GM21737 (cell line): ENCODE measurements around the gene STK16.
"Not testable (repeated sequence)": the region's sequence is repeated elsewhere in the genome, so short reads cannot be mapped to it uniquely, and the experiment has no call there.

Experiments
- ATAC-seq: cut with Tn5 transposase; IDR thresholded peaks from one replicate; pipeline ENCODE4 v1.9.1; 2021; ENCODE audit warnings: mild to moderate bottlenecking, moderate library complexity; ENCODE audit not compliant: unreplicated experiment

STK16 gene, protein sequence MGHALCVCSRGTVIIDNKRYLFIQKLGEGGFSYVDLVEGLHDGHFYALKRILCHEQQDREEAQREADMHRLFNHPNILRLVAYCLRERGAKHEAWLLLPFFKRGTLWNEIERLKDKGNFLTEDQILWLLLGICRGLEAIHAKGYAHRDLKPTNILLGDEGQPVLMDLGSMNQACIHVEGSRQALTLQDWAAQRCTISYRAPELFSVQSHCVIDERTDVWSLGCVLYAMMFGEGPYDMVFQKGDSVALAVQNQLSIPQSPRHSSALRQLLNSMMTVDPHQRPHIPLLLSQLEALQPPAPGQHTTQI

GRCh38 chr2:219245148-219245898 is at the start of gene STK16, which contains the start of gene GLB1L:
STK16 (plus strand) TSS chr2:219245479; CDS start chr2:219246000, 521 bp downstream.
GLB1L (minus strand) TSS chr2:219245444; CDS start chr2:219243573, 1,871 bp downstream.
- peak; percentile 61 for ATAC-seq

DNA sequence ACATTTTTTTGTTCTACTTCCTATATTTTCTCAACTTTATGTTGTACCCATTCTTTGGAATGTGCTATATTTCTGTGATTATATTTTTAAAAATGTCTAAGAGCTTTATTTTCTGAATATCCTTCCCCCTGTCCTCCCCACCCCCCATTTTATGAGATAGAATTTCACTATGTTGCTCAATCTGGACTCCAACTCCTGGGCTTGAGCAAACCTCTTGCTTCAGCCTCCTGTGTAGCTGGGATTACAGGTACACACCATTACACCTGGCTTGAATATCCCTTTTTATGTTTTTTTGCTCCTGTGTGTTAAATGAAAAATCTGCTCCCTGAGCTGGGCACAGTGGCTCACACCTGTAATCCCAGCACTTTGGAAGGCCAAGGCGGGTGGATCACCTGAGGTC is 47.9 kb upstream of the STK16 start:
- no peak for ATAC-seq

DNA sequence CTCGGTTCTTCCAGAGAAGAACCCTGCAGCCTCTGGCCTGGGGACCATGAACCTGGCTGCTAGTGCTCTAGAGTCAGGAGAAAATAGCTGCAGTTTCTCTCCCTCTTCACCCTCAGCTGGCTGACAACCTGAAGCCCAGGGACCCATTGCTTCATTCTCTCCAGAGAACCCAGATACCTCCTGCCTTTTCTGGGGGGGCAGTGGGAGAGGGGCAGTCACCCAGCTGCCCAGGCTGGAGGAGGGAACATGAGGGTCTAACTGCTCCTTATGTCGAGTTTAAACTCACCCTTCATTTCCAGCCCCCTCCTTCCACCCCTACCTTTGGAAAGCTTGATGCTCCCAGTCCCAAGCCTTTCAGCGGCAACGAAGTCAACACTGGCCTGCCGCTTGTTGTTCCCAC is 46.3 kb upstream of the STK16 start:
- ATAC-seq, result no peak

DNA sequence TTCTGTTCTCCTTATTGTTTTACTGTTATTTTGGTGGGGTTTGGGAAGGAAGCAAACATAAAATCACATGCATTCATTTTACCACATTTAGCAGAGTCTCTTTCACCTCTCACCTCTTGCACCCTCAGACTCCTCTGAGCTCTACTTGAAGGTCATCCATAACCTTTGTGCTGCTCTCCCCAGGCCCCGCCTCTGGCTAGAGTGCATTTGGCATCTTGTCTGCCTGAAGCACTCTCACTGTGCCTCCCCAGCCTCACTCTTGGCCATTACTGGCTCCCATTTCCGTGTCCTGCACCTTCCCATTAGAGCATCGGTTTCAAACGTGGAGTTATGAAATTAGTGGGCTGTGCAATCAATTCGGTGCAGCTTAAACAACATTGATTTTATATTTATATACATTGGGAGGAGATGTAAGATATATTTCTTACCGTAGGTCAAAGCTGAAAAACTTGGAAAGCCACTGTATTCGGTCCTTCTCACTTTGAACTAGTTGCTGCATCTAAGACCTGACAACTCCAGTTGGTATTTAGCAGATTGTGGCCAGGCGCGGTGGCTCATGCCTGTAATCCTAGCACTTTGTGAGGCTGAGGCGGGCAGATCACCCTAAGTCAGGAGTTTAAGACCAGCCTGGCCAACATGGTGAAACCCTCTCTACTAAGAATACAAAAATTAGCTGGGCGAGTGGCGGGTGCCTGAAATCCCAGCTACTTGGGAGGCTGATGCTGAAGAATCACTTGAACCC is 45.6 kb upstream of the STK16 start:
- ATAC-seq, result no peak

- ATAC-seq, result not testable (repeated sequence)
Measured at GRCh38 chr2:219200502-219201326, 44.6 kb upstream of the STK16 start.

DNA sequence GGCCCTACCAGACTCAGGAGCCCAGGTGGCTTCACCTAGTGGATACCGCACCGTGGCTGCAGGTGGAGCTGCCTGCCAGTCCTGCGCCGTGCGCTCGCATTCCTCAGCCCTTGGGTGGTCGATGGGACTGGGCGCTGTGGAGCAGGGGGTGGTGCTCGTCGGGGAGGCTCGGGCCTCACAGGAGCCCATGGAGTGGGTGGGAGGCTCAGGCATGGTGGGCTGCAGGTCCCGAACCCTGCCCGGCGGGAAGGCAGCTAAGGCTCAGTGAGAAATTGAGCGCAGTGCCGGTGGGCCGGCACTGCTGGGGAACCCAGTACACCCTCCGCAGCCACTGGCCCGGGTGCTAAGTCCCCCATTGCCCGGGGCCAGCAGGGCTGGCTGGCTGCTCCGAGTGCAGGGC is 43.9 kb upstream of the STK16 start:
- not testable (repeated sequence) for ATAC-seq

GRCh38 chr2:219204425-219205164 is 40.7 kb upstream of the STK16 start:
- no peak for ATAC-seq

- no peak for ATAC-seq
Measured at GRCh38 chr2:219205165-219205538, 40.1 kb upstream of the STK16 start.

DNA sequence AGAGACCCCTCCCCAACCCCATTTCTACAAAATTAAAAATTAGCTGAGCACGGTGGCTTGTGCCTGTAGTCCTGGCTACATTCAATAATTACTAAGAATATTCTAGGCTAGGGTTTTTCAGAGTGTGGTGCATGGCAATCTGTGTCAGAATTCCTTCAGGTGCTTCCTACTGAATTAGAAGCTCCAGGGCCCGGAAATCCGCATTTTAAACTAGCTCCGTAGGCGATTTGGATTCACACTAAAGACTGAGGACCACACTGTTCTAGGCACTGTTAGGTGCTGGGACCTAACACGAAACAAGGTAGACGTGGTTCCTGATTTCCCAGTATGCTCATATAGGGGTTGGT is 39.3 kb upstream of the STK16 start:
- no peak for ATAC-seq

GRCh38 chr2:219206328-219207133 is 38.7 kb upstream of the STK16 start, which contains the start of gene ZFAND2B:
ZFAND2B (plus strand) TSS chr2:219206782; CDS start chr2:219206988, 206 bp downstream.
- ATAC-seq, result peak; percentile 97

DNA sequence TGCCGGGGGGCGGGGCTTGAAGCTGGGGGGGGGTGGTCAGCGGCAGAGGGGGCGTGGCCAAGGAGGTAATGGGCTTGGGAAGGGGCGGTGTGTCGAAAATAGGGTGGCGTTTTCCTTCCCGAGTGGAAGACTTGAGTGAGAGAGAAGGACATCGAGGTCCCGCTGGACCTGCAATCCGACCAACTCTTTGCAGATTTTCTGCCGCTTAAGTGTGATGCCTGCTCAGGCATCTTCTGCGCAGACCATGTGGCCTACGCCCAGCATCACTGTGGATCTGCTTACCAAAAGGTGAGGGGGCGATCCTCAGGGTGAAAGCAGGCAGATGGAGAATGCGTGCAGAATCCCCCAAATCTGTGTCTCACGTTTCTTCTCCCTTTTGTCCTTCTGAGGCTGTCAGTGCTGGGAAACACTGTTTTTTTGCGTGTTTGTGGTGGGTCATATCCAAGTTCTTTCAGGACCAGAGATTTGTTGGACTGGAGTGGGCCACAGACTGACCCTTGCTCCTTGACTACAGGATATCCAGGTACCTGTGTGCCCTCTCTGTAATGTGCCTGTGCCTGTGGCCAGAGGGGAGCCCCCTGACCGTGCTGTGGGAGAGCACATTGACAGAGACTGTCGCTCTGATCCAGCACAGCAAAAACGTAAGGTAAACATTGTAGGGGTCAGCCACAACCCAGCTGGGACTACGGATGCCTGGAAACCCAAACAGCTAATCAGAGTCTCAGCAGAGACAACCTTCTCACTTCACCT is 38.0 kb upstream of the STK16 start:
- no peak for ATAC-seq

DNA sequence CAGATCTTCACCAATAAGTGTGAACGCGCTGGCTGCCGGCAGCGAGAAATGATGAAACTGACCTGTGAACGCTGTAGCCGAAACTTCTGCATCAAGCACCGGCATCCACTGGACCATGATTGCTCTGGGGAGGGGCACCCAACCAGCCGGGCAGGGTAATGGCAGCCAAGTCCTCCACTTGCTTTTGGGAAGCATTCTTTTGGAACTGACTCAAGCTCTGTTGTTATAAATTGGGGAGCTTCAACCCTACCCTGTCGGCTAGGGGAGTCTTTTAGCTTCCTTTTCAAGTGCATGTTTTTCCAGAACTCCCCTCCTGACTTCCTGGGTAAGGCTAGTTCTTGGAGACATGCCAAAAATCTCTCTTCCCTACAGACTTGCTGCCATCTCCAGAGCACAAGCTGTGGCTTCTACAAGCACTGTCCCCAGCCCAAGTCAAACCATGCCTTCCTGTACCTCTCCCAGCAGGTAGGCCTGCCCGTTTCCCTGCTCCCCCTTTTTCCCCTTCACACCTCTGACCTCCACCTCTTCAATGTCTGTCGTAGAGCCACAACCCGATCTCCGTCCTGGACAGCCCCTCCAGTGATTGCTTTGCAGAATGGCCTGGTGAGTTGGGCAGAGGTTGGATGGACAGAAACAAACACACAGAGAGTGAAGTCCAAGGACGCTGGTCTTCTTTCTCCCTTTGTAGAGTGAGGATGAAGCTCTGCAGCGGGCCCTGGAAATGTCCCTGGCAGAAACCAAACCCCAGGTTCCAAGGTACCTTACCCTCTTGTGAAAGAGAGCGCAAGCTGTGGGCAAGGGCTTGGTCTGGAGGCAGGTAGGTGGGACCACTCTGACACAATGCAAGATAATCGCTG is 37.2 kb upstream of the STK16 start:
- ATAC-seq, result no peak

- ATAC-seq, result no peak
Measured at GRCh38 chr2:219209236-219210195, 35.8 kb upstream of the STK16 start.

- no peak for ATAC-seq
Measured at GRCh38 chr2:219210196-219210885, 34.9 kb upstream of the STK16 start.

GRCh38 chr2:219210886-219211362 is 34.4 kb upstream of the STK16 start:
- ATAC-seq, result no peak

DNA sequence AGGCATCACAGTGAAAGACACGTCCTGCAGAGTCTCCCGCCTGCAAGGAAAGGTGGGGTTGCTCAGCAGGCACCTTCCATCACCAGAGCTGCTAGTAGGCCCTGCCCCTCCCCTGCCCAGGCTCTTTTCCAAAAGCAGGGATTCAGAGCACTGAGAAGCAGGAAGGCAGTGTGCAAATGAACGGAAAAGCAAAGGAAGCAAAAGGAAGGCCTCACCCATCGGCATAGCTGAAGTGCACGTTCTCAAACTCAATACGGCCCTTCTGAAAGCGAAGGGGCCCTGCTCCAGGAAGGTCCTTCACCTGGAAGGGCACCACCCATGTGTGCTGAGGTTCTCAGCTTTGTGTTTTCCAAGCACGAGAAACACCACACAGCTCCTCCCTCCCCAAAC is 32.3 kb upstream of the STK16 start:
- ATAC-seq, result no peak
